K562 (cell line): Measurements from ENCODE around the gene HSPB6. TPM values are rescaled to one million over a fixed set of nuclear protein-coding genes. Genes with fewer than 3 reads are reported as not detected.

Source experiments
- DIDO1 ChIP-seq: fragments of 450-650 bp; IDR thresholded peaks from 2 replicates; pipeline ENCODE4 v1.6.1; 2016; ENCODE audit warnings: low read depth, missing biosample characterization, missing genetic modification characterization
- HNRNPL ChIP-seq: fragments of 200-400 bp; formaldehyde crosslinking; IDR thresholded peaks from 2 replicates; pipeline ENCODE4 v1.6.1; 2017; ENCODE audit warnings: low read depth, mild to moderate bottlenecking, low read length
- REST ChIP-seq, 2 experiments: fragments of 450-650 bp; formaldehyde crosslinking in 1 of 2; IDR thresholded peaks; 2 replicates each; pipeline versions ENCODE4 v1.4.0 to v1.6.1; 2014 to 2020; ENCODE audit warnings: mild to moderate bottlenecking in 2 of 2, borderline replicate concordance in 1 of 2, low read depth in 1 of 2
- RREB1 ChIP-seq: fragments of 250-450 bp; sonication (Bioruptor Pico); IDR thresholded peaks from 2 replicates; pipeline ENCODE4 v1.4.0; 2020
- SNRNP70 ChIP-seq: fragments of 200-400 bp; formaldehyde crosslinking; optimal IDR thresholded peaks from 2 replicates; pipeline ENCODE3; 2017; ENCODE audit warnings: low read depth, low read length
- THRB ChIP-seq: fragments of 450-650 bp; formaldehyde crosslinking; conservative IDR thresholded peaks from 2 replicates; pipeline ENCODE4 v1.4.0; 2022; ENCODE audit warnings: mild to moderate bottlenecking, missing genetic modification characterization
- USF1 ChIP-seq: sonication (generic); formaldehyde crosslinking; IDR thresholded peaks from 2 replicates; pipeline ENCODE4 v1.9.0; 2022; ENCODE audit warnings: mild to moderate bottlenecking, missing genetic modification reagents
- ZNF316 ChIP-seq: fragments of 450-650 bp; IDR thresholded peaks from 2 replicates; pipeline ENCODE4 v1.6.1; 2016
- ZNF780A ChIP-seq: fragments of 250-450 bp; sonication (Bioruptor Pico); IDR thresholded peaks from 2 replicates; pipeline ENCODE4 v1.5.0; 2021; ENCODE audit warnings: mild to moderate bottlenecking
- polyA plus RNA-seq, 8 experiments: library from polyadenylated mRNA; depleted of rRNA in 4 of 8; stranded (reverse) in 5 of 8; unstranded in 3 of 8; fragments of >200 nt; fragmentation: Nextera tagmentation in 2 of 8; fragmentation: Illumina TruSeq in 1 of 8; extraction: Ambion mirVana in 2 of 8; extraction: Trizol in 1 of 8; gene quantifications; 2 replicates each; pipeline versions ENCODE4 v1.2.1 to v1.2.3, GENCODE V29; 2011 to 2014; ENCODE audit warnings: inconsistent platforms in 1 of 8, missing spikeins in 1 of 8
- total RNA-seq, 7 experiments: library from RNA; depleted of rRNA in 6 of 7; stranded (reverse); fragments of >200 nt in 6 of 7; fragmentation: Illumina TruSeq in 2 of 7; extraction: Trizol in 2 of 7; gene quantifications; 2 replicates each; pipeline versions ENCODE4 v1.2.1 to v1.2.3, GENCODE V29; 2011 to 2021; ENCODE audit warnings: low replicate concordance in 1 of 7

HSPB6 gene
- total and polyA plus RNA-seq, 9 of the 15 experiments (the other 6 are each of a cell fraction or from before 2014, with no cell fraction given): 0.55 TPM; not detected in 8

- TF ChIP-seq REST (IDR thresholded peaks at IDR 0.05; ENCODE audit: borderline replicate concordance) (no peak), REST (CRISPR knock-in tag; IDR thresholded peaks at IDR 0.05; ENCODE audit: low read depth) (0 out of 2 replicates have a peak, but pooled peaks have one; percentile 2), RREB1 (CRISPR knock-in tag) (no peak), DIDO1 (tag) (no peak), USF1 (peak; percentile 48), HNRNPL (no peak), THRB (CRISPR knock-in tag) (no peak), ZNF780A (no peak), ZNF316 (no peak), SNRNP70 (no peak)
Observed at GRCh38 chr19:35740423-35741202, 16.2 kb downstream of the HSPB6 start (continued).
